Endothelial cell of umbilical vein (primary cell): ENCODE measurements around the gene RBP4.

ENCODE experiments used
- MYC ChIP-seq: IDR thresholded peaks from one replicate; pipeline ENCODE4 v1.6.1; 2011; ENCODE audit warnings: mild to moderate bottlenecking, low read depth, low read length
- POLR2A ChIP-seq: IDR thresholded peaks from 2 replicates; pipeline ENCODE4 v1.6.1; 2012; ENCODE audit warnings: low read depth, mild to moderate bottlenecking, control low read depth, low read length
- TF ChIP-seq, protein P1 (sequence below), 2 donors: IDR thresholded peaks; 1 replicate in 1 of 2; 2 replicates in 1 of 2; pipeline ENCODE4 v1.5.1; 2011; ENCODE audit warnings: low read length in 2 of 2, mild to moderate bottlenecking in 2 of 2, moderate library complexity in 2 of 2, control low read depth in 1 of 2, inconsistent platforms in 1 of 2, low read depth in 1 of 2; ENCODE audit not compliant: insufficient read depth in 1 of 2; ENCODE audit errors: extremely low read depth in 1 of 2
- TF ChIP-seq, protein P2 (sequence below): IDR thresholded peaks from 2 replicates; pipeline ENCODE4 v1.6.1; 2011; ENCODE audit not compliant: insufficient read depth, insufficient read length

DNA sequence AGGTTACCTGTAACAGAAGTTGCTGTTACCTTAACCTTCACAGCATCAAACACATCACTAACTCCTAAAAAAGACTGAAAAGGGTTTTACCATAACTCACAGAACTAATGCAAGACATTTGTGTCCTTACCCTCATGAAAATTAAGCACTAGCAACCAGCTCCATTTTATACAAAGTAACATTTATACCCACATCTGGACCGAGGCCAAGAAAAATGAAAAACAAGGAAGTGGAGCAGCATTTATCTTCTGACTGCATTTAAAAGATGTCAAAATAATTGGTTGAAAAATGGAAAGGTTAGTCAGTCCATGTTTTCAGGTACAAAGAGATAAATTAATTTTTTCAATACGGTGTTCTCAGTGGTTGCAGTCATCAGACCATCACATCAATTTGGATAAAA is 3.1 kb upstream of the RBP4 start:
- TF ChIP-seq, protein P1, sequence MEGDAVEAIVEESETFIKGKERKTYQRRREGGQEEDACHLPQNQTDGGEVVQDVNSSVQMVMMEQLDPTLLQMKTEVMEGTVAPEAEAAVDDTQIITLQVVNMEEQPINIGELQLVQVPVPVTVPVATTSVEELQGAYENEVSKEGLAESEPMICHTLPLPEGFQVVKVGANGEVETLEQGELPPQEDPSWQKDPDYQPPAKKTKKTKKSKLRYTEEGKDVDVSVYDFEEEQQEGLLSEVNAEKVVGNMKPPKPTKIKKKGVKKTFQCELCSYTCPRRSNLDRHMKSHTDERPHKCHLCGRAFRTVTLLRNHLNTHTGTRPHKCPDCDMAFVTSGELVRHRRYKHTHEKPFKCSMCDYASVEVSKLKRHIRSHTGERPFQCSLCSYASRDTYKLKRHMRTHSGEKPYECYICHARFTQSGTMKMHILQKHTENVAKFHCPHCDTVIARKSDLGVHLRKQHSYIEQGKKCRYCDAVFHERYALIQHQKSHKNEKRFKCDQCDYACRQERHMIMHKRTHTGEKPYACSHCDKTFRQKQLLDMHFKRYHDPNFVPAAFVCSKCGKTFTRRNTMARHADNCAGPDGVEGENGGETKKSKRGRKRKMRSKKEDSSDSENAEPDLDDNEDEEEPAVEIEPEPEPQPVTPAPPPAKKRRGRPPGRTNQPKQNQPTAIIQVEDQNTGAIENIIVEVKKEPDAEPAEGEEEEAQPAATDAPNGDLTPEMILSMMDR (IDR thresholded peaks at IDR 0.05; ENCODE audit: extremely low read depth in 1 of 2, insufficient read depth in 1 of 2, low read depth in 1 of 2, low read length in 2 of 2): no peak
- TF ChIP-seq, protein P2, sequence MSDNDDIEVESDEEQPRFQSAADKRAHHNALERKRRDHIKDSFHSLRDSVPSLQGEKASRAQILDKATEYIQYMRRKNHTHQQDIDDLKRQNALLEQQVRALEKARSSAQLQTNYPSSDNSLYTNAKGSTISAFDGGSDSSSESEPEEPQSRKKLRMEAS: no peak
- TF ChIP-seq MYC: no peak
- TF ChIP-seq POLR2A: no peak
